CD4-positive, alpha-beta T cell (primary cell): Measurements from ENCODE around the gene CRTC1. TPM values are rescaled to one million over a fixed set of nuclear protein-coding genes. Genes with fewer than 3 reads are reported as not detected.

Source experiments
- ATAC-seq: fragments of 200-7000 bp; cut with Tn5 transposase; one replicate; pipeline ENCODE4 v1.10.0; 2022; ENCODE audit warnings: mild to moderate bottlenecking; ENCODE audit not compliant: poor library complexity
- CTCF ChIA-PET: fragments of 350-600 bp; sonication (Branson Sonifier 250); formaldehyde crosslinking; loops from one replicate; lab custom pipeline; 2021; ENCODE audit warnings: antibody characterized with exemption, inconsistent platforms; lab: Charles Lee
- POLR2A ChIA-PET: fragments of 350-600 bp; sonication (Branson Sonifier 250); formaldehyde crosslinking; loops from one replicate; lab custom pipeline; 2021; ENCODE audit warnings: antibody characterized with exemption, inconsistent platforms; lab: Charles Lee
- DNase-seq, 14 experiments: peaks; one replicate each; pipeline ENCODE4 v3.0.0-alpha.2; 2013 to 2020; ENCODE audit warnings: mixed read lengths in 2 of 14
- H3K27ac ChIP-seq, 2 donors: one replicate each; pipeline versions ENCODE4 v1.5.1 to v1.7.0; 2013; ENCODE audit warnings: low read length in 2 of 2, low read depth in 1 of 2, mild to moderate bottlenecking in 1 of 2
- H3K27me3 ChIP-seq, 2 experiments: 1 replicate in 1 of 2; 2 replicates in 1 of 2; pipeline versions ENCODE4 v1.6.1 to v1.7.0; 2013; ENCODE audit warnings: low read length in 2 of 2, control low read depth in 1 of 2, mild to moderate bottlenecking in 1 of 2, moderate library complexity in 1 of 2; ENCODE audit not compliant: insufficient read depth in 2 of 2, control insufficient read depth in 1 of 2
- H3K36me3 ChIP-seq: one replicate; pipeline ENCODE4 v1.6.1; 2013; ENCODE audit warnings: low read length, control low read depth; ENCODE audit not compliant: insufficient read depth
- H3K4me1 ChIP-seq: one replicate; pipeline ENCODE4 v1.6.1; 2013; ENCODE audit warnings: low read length, control low read depth; ENCODE audit not compliant: insufficient read depth
- H3K4me3 ChIP-seq: one replicate; pipeline ENCODE4 v1.5.1; 2013; ENCODE audit warnings: mild to moderate bottlenecking, low read length, moderate library complexity
- H3K9me3 ChIP-seq, 2 experiments: 1 replicate in 1 of 2; 2 replicates in 1 of 2; pipeline versions ENCODE4 v1.6.1 to v1.7.0; 2013; ENCODE audit warnings: low read length in 2 of 2, mild to moderate bottlenecking in 2 of 2, control low read depth in 1 of 2, moderate library complexity in 1 of 2; ENCODE audit not compliant: control insufficient read depth in 1 of 2, insufficient read depth in 1 of 2
- H3K27ac Mint-ChIP-seq: one replicate; pipeline ENCODE4 v1.8.0; 2020; ENCODE audit warnings: mixed read lengths
- H3K27me3 Mint-ChIP-seq: one replicate; pipeline ENCODE4 v1.8.0; 2021; ENCODE audit warnings: mixed read lengths
- H3K36me3 Mint-ChIP-seq: one replicate; pipeline ENCODE4 v1.8.0; 2021; ENCODE audit warnings: low read depth, mixed read lengths
- H3K4me1 Mint-ChIP-seq: one replicate; pipeline ENCODE4 v1.8.0; 2021; ENCODE audit warnings: low read depth, mixed read lengths
- H3K4me3 Mint-ChIP-seq: one replicate; pipeline ENCODE4 v1.8.0; 2020; ENCODE audit warnings: mild to moderate bottlenecking, mixed read lengths
- H3K9me3 Mint-ChIP-seq: one replicate; pipeline ENCODE4 v1.8.0; 2020; ENCODE audit warnings: mixed read lengths
- CTCF ChIP-seq: fragments of 200-600 bp; IDR thresholded peaks from one replicate; pipeline ENCODE4 v1.8.0; 2022; ENCODE audit warnings: antibody characterized with exemption, mild to moderate bottlenecking
- intact Hi-C, 2 experiments: fragments of 100-400 bp; cut with DNase I in 1 of 2; cut with micrococcal nuclease in 1 of 2; formaldehyde crosslinking; loops; one replicate each; pipeline versions ENCODE4 v1.15.1 to v1.9.0; 2023 to 2025; cut with DNase I, micrococcal nuclease
- total RNA-seq, 174 experiments: library from RNA in 2 of 174; stranded (reverse) in 2 of 174; gene quantifications; one replicate each; pipeline ENCODE4 v1.2.3 and lab custom pipeline; 2021 to 2026

Gene CRTC1
- total RNA-seq, 2 experiments from 2014 or later = 11.8 to 12.2 TPM

GRCh38 chr19:18735752-18736151 is 52.3 kb downstream of the CRTC1 start:
- H3K9me3 ChIP-seq = no peaks in the 10 kb centered on the region
- Mint-ChIP-seq H3K4me1 (no peaks in the 10 kb centered on the region), H3K9me3 (no peaks in the 10 kb centered on the region), H3K4me3 (no peak overlapping the region), H3K27ac (no peak overlapping the region), H3K27me3 (no peaks in the 10 kb centered on the region), H3K36me3 (no peaks in the 10 kb centered on the region)
- ATAC-seq = no peak
- intact Hi-C loops = no loop called here
- no peaks in the 10 kb centered on the region for H3K36me3 ChIP-seq
- TF ChIP-seq CTCF = no peak
- CTCF ChIA-PET = no interaction called here
- no peak overlapping the region for H3K27ac ChIP-seq
- POLR2A ChIA-PET = no interaction called here
- no peak overlapping the region for H3K4me3 ChIP-seq
- H3K4me1 ChIP-seq = no peaks in the 10 kb centered on the region
- H3K27me3 ChIP-seq = no peaks in the 10 kb centered on the region
- DNase-seq = no peak

- Histone ChIP-seq H3K9me3 (no peaks in the 10 kb centered on the region), H3K4me1 (no peaks in the 10 kb centered on the region), H3K27ac (no peak overlapping the region), H3K36me3 (no peaks in the 10 kb centered on the region), H3K27me3 (no peaks in the 10 kb centered on the region), H3K4me3 (no peak overlapping the region)
- intact Hi-C loops = no loop called here
- POLR2A ChIA-PET = no interaction called here
- H3K27ac Mint-ChIP-seq = no peak overlapping the region
- CTCF ChIA-PET = no interaction called here
- DNase-seq (no peak), ATAC-seq (no peak)
- H3K4me3 Mint-ChIP-seq = no peak overlapping the region
- H3K4me1 Mint-ChIP-seq = no peaks in the 10 kb centered on the region
- no peaks in the 10 kb centered on the region for H3K36me3 Mint-ChIP-seq
- no peaks in the 10 kb centered on the region for H3K9me3 Mint-ChIP-seq
- TF ChIP-seq CTCF = no peak
- H3K27me3 Mint-ChIP-seq = no peaks in the 10 kb centered on the region
Measured at GRCh38 chr19:18736415-18737336, 53.2 kb downstream of the CRTC1 start.

DNA sequence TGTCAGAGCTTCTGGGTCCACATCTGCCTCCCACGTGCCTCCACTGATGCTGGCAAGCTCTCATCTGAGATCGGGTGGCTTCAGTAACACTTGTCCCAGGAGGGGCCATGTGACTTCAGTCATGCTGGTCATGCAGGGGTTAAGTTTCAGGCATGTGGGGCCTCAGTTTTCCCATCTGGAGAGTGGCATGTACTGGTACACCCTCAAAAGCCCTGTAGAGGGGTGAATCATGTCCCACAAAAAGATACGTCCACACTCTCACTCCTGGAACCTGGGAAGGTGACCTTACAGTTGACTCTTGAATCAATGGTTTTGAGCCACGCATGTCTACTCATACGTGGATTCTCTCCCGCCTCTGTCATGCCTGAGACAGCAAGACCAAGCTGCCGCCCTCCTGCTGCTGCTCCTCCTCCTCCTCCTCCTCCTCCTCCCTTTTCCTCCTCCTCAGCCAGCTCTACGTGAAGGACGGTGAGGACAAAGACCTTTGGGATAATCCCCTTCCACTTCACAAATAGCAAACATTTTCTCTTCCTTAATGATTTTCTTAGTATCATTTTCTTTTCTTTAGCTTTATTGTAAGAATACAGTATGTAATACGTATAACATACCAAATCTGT is 54.0 kb downstream of the CRTC1 start:
- DNase-seq (no peak), ATAC-seq (no peak)
- H3K27ac ChIP-seq = no peak overlapping the region
- no peak overlapping the region for H3K4me3 Mint-ChIP-seq
- no peaks in the 10 kb centered on the region for H3K36me3 Mint-ChIP-seq
- ChIA-PET POLR2A (no interaction called here), CTCF (no interaction called here)
- no peak overlapping the region for H3K4me3 ChIP-seq
- no peaks in the 10 kb centered on the region for H3K27me3 ChIP-seq
- no peaks in the 10 kb centered on the region for H3K4me1 Mint-ChIP-seq
- no peaks in the 10 kb centered on the region for H3K4me1 ChIP-seq
- no peaks in the 10 kb centered on the region for H3K9me3 Mint-ChIP-seq
- TF ChIP-seq CTCF = no peak
- no peaks in the 10 kb centered on the region for H3K27me3 Mint-ChIP-seq
- intact Hi-C loops = no loop called here
- H3K9me3 ChIP-seq = no peaks in the 10 kb centered on the region
- no peaks in the 10 kb centered on the region for H3K36me3 ChIP-seq
- H3K27ac Mint-ChIP-seq = no peak overlapping the region
